ENCODE data around the gene SPATA18. TPM values are rescaled to one million over a fixed set of nuclear protein-coding genes. Genes with fewer than 3 reads are reported as not detected.

Gene SPATA18
- total and polyA plus RNA-seq, 4 donors: 6.6 to 56.5 (median 22.5) TPM

DNA sequence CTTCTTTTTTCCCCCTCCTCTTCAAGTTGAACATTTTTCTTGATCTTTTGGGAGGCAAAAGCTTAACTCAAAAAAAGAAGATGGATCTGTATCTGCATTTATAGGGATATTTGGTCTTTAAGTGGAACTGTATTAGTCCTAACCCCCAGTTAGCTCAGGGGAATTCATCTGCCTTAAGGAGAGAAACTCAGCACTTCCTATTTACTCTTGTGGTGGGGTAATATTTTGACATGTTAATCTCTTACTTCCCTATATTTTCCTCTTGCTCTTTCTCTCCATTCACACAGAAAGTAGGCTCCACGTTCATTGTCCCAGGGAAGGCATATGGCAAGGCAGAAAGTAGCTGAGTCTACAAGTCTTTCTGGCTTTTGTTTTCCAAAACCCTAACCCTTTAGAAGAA is 36.2 kb upstream of the SPATA18 start:
- DNase-seq: no peak
- H3K9me3 ChIP-seq (ENCODE audit: control insufficient read depth in 4 of 4, insufficient read depth in 3 of 4, low read length in 3 of 4): no peaks in the 10 kb centered on the region
- no peak overlapping the region for H3K9ac ChIP-seq (ENCODE audit: insufficient read depth in 1 of 2, low read length in 2 of 2)
- WGBS, 2 donors: 23 to 58% methylated on average over 1 of the region's 1 CpG
- H3K4me1 ChIP-seq (ENCODE audit: control insufficient read depth in 5 of 5, insufficient read depth in 5 of 5, low read length in 5 of 5): no peaks in the 10 kb centered on the region
- H3K36me3 ChIP-seq (ENCODE audit: control insufficient read depth in 4 of 4, insufficient read depth in 4 of 4, low read length in 4 of 4): peaks cover 0 to 3% (median 0%) of the 10 kb centered on the region in 4 donors
- TF ChIP-seq, protein P1, sequence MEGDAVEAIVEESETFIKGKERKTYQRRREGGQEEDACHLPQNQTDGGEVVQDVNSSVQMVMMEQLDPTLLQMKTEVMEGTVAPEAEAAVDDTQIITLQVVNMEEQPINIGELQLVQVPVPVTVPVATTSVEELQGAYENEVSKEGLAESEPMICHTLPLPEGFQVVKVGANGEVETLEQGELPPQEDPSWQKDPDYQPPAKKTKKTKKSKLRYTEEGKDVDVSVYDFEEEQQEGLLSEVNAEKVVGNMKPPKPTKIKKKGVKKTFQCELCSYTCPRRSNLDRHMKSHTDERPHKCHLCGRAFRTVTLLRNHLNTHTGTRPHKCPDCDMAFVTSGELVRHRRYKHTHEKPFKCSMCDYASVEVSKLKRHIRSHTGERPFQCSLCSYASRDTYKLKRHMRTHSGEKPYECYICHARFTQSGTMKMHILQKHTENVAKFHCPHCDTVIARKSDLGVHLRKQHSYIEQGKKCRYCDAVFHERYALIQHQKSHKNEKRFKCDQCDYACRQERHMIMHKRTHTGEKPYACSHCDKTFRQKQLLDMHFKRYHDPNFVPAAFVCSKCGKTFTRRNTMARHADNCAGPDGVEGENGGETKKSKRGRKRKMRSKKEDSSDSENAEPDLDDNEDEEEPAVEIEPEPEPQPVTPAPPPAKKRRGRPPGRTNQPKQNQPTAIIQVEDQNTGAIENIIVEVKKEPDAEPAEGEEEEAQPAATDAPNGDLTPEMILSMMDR (IDR thresholded peaks at IDR 0.05; ENCODE audit: control extremely low read depth, extremely low read depth): no peak
- H3K27me3 ChIP-seq (ENCODE audit: control insufficient read depth in 3 of 3, insufficient read depth in 3 of 3, low read length in 2 of 3): no peaks in the 10 kb centered on the region
- no peak overlapping the region for H3K4me3 ChIP-seq
- no peak overlapping the region for H3K27ac ChIP-seq (ENCODE audit: low read depth in 1 of 2, low read length in 1 of 2)
- no peak for ATAC-seq (ENCODE audit: insufficient read depth, low FRiP score)

DNA sequence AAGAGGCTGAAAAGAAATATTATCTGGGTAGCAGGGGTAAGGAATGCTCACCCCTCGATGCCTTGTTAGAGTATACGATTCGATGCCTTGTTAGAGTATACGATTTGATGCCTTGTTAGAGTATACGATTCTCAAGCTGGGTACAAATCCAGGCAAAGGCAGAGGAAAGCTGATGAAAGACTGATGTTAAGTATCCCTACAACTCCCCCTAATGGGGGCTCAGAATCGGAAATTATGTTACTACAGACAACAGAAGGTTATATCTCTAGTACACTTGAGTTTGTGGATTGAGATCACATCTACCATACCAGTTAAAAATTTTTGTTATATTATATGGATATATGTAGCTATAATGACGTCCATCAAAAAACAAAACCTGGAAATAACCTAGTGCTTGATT is 35.7 kb upstream of the SPATA18 start:
- peaks cover 0 to 2% (median 0%) of the 10 kb centered on the region in 4 donors for H3K36me3 ChIP-seq (ENCODE audit: control insufficient read depth in 4 of 4, insufficient read depth in 4 of 4, low read length in 4 of 4)
- DNase-seq: peak in 2 of 3 donors; percentile 29 to 33
- H3K4me1 ChIP-seq (ENCODE audit: control insufficient read depth in 5 of 5, insufficient read depth in 5 of 5, low read length in 5 of 5): no peaks in the 10 kb centered on the region
- ATAC-seq (ENCODE audit: insufficient read depth, low FRiP score): no peak
- H3K9ac ChIP-seq (ENCODE audit: insufficient read depth in 1 of 2, low read length in 2 of 2): no peak overlapping the region
- WGBS, 2 donors: 70 to 79% methylated on average over 7 of the region's 7 CpGs
- no peak overlapping the region for H3K4me3 ChIP-seq
- TF ChIP-seq, protein P1 (IDR thresholded peaks at IDR 0.05; ENCODE audit: control extremely low read depth, extremely low read depth): no peak
- H3K9me3 ChIP-seq (ENCODE audit: control insufficient read depth in 4 of 4, insufficient read depth in 3 of 4, low read length in 3 of 4): no peaks in the 10 kb centered on the region
- no peaks in the 10 kb centered on the region for H3K27me3 ChIP-seq (ENCODE audit: control insufficient read depth in 3 of 3, insufficient read depth in 3 of 3, low read length in 2 of 3)
- no peak overlapping the region for H3K27ac ChIP-seq (ENCODE audit: low read depth in 1 of 2, low read length in 1 of 2)

DNA sequence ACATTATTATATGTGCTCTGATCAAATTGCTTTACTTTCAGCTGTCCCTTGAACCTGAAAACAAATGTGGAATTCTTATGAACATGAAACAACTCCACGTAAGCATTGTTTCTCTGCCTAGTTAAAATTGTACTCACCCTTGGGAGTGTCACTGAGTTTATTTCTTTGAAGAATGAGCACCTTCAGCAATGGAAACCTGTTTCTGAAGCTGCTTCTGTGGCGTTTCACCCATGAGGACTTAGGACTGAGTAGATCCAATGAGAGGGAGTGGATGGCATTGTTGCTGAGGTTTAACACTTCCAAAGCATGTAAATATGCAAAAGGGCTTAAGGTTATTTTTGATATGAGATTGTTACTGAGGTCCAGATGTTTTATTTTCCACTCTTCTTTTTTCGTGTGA is 34.1 kb upstream of the SPATA18 start:
- Histone ChIP-seq H3K9me3 (ENCODE audit: control insufficient read depth in 4 of 4, insufficient read depth in 3 of 4, low read length in 3 of 4) (no peaks in the 10 kb centered on the region), H3K27ac (ENCODE audit: low read depth in 1 of 2, low read length in 1 of 2) (no peak overlapping the region), H3K9ac (ENCODE audit: insufficient read depth in 1 of 2, low read length in 2 of 2) (no peak overlapping the region), H3K36me3 (ENCODE audit: control insufficient read depth in 4 of 4, insufficient read depth in 4 of 4, low read length in 4 of 4) (no peaks in the 10 kb centered on the region), H3K4me1 (ENCODE audit: control insufficient read depth in 5 of 5, insufficient read depth in 5 of 5, low read length in 5 of 5) (no peaks in the 10 kb centered on the region), H3K27me3 (ENCODE audit: control insufficient read depth in 3 of 3, insufficient read depth in 3 of 3, low read length in 2 of 3) (no peaks in the 10 kb centered on the region), H3K4me3 (no peak overlapping the region)
- DNase-seq (no peak), ATAC-seq (ENCODE audit: insufficient read depth, low FRiP score) (no peak)
- WGBS, 2 donors: 84 to 85% methylated on average over 3 of the region's 3 CpGs
- TF ChIP-seq, protein P1 (IDR thresholded peaks at IDR 0.05; ENCODE audit: control extremely low read depth, extremely low read depth): no peak

DNA sequence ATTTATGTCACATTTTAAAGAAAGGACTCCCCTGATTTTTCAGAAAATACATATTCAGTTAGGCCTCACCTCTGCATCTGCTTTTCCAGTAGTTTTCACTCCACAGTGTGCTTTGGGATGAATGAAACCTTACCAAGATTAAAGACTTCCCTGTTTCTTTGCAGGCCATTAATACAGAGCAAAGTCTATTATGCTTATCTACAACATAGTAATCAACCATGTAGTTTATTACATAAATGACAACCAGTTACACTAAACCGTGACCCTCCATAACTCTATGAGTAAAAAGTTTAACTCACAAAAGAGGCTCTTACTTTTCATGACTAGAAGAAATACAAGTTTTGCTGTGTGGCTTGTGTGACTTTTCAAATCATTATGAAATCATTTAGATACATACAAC is 33.3 kb upstream of the SPATA18 start:
- TF ChIP-seq, protein P1 (IDR thresholded peaks at IDR 0.05; ENCODE audit: control extremely low read depth, extremely low read depth): no peak
- H3K27ac ChIP-seq (ENCODE audit: low read depth in 1 of 2, low read length in 1 of 2): no peak overlapping the region
- no peak overlapping the region for H3K9ac ChIP-seq (ENCODE audit: insufficient read depth in 1 of 2, low read length in 2 of 2)
- H3K9me3 ChIP-seq (ENCODE audit: control insufficient read depth in 4 of 4, insufficient read depth in 3 of 4, low read length in 3 of 4): no peaks in the 10 kb centered on the region
- H3K4me3 ChIP-seq: no peak overlapping the region
- no peak for ATAC-seq (ENCODE audit: insufficient read depth, low FRiP score)
- no peaks in the 10 kb centered on the region for H3K36me3 ChIP-seq (ENCODE audit: control insufficient read depth in 4 of 4, insufficient read depth in 4 of 4, low read length in 4 of 4)
- no peaks in the 10 kb centered on the region for H3K4me1 ChIP-seq (ENCODE audit: control insufficient read depth in 5 of 5, insufficient read depth in 5 of 5, low read length in 5 of 5)
- WGBS, 2 donors: 33 to 46% methylated on average over 1 of the region's 1 CpG
- H3K27me3 ChIP-seq (ENCODE audit: control insufficient read depth in 3 of 3, insufficient read depth in 3 of 3, low read length in 2 of 3): no peaks in the 10 kb centered on the region
- DNase-seq: no peak
